SKM-1 (cell line): Measurements from ENCODE around the gene BATF.

Experiments
- DNase-seq: peaks from one replicate; lab custom pipeline; 2025; ENCODE audit not compliant: unreplicated experiment; lab: John Stamatoyannopoulos, UW

Gene BATF

GRCh38 chr14:75591987-75592575, 69.8 kb downstream of the BATF start:
- DNase-seq: no peak

GRCh38 chr14:75595226-75595625, 73.0 kb downstream of the BATF start:
- DNase-seq: no peak
